Liver (tissue), 9 donors: ENCODE data around the gene APBA2. TPM values are rescaled to one million over a fixed set of nuclear protein-coding genes. Genes with fewer than 3 reads are reported as not detected.

Experiments used
- DNase-seq: peaks from one replicate; pipeline ENCODE4 v3.0.0-alpha.2; 2017; ENCODE audit warnings: low spot score
- H3K27ac ChIP-seq, 2 donors: one replicate each; pipeline ENCODE4 v1.7.0; 2013; ENCODE audit warnings: inconsistent platforms in 2 of 2, low read length in 2 of 2, control low read depth in 1 of 2, low read depth in 1 of 2, mild to moderate bottlenecking in 1 of 2
- H3K27me3 ChIP-seq, 4 donors: one replicate each; pipeline versions ENCODE4 v1.6.1 to v1.7.0; 2013; ENCODE audit warnings: low read length in 3 of 4, inconsistent platforms in 1 of 4, mild to moderate bottlenecking in 1 of 4, moderate library complexity in 1 of 4; ENCODE audit not compliant: control insufficient read depth in 4 of 4, insufficient read depth in 4 of 4
- H3K36me3 ChIP-seq, 4 donors: one replicate each; pipeline versions ENCODE4 v1.6.1 to v1.7.0; 2013; ENCODE audit warnings: low read length in 3 of 4, mild to moderate bottlenecking in 3 of 4, low read depth in 1 of 4, moderate library complexity in 1 of 4; ENCODE audit not compliant: control insufficient read depth in 4 of 4, insufficient read depth in 3 of 4
- H3K4me1 ChIP-seq, 4 donors: one replicate each; pipeline versions ENCODE4 v1.6.1 to v1.7.0; 2013; ENCODE audit warnings: low read length in 3 of 4, mild to moderate bottlenecking in 3 of 4, moderate library complexity in 1 of 4; ENCODE audit not compliant: control insufficient read depth in 4 of 4, insufficient read depth in 4 of 4
- H3K4me3 ChIP-seq, 3 donors: one replicate each; pipeline versions ENCODE4 v1.6.1 to v1.7.0; 2013; ENCODE audit warnings: low read length in 3 of 3, control low read depth in 1 of 3, low read depth in 1 of 3, mild to moderate bottlenecking in 1 of 3
- H3K9ac ChIP-seq, 2 donors: one replicate each; pipeline ENCODE4 v1.7.0; 2013; ENCODE audit warnings: low read length in 2 of 2, mild to moderate bottlenecking in 2 of 2, moderate library complexity in 2 of 2, control low read depth in 1 of 2, low read depth in 1 of 2
- H3K9me3 ChIP-seq, 4 donors: one replicate each; pipeline versions ENCODE4 v1.6.1 to v1.7.0; 2013; ENCODE audit warnings: low read length in 3 of 4; ENCODE audit not compliant: control insufficient read depth in 4 of 4
- FOXA2 ChIP-seq: IDR thresholded peaks from 2 replicates; pipeline ENCODE4 v1.6.1; 2016; ENCODE audit warnings: antibody characterized with exemption
- GABPA ChIP-seq, 2 donors: IDR thresholded peaks in 1 of 2; conservative IDR thresholded peaks in 1 of 2; 2 replicates each; pipeline ENCODE4 v1.6.1; 2016; ENCODE audit warnings: antibody characterized with exemption in 2 of 2, mild to moderate bottlenecking in 1 of 2, moderate library complexity in 1 of 2
- HNF4A ChIP-seq, 2 donors: conservative IDR thresholded peaks; 2 replicates each; pipeline ENCODE4 v1.6.1; 2016; ENCODE audit warnings: antibody characterized with exemption in 2 of 2, mild to moderate bottlenecking in 2 of 2
- HNF4G ChIP-seq: IDR thresholded peaks from 2 replicates; pipeline ENCODE4 v1.6.1; 2016; ENCODE audit warnings: antibody characterized with exemption
- JUND ChIP-seq, 2 donors: IDR thresholded peaks; 2 replicates each; pipeline ENCODE4 v1.6.1; 2016; ENCODE audit warnings: antibody characterized with exemption in 2 of 2
- NR2F2 ChIP-seq: IDR thresholded peaks from 2 replicates; pipeline ENCODE4 v1.6.1; 2016; ENCODE audit warnings: antibody characterized with exemption
- RAD21 ChIP-seq, 2 donors: IDR thresholded peaks; 2 replicates each; pipeline ENCODE4 v1.6.1; 2016; ENCODE audit warnings: antibody characterized with exemption in 2 of 2, mild to moderate bottlenecking in 2 of 2
- RXRA ChIP-seq, 2 donors: IDR thresholded peaks; 2 replicates each; pipeline ENCODE4 v1.6.1; 2017 to 2018; ENCODE audit warnings: antibody characterized with exemption in 2 of 2, mild to moderate bottlenecking in 1 of 2
- SP1 ChIP-seq: IDR thresholded peaks from 2 replicates; pipeline ENCODE4 v1.6.1; 2018; ENCODE audit warnings: antibody characterized with exemption, mild to moderate bottlenecking
- TAF1 ChIP-seq: conservative IDR thresholded peaks from 2 replicates; pipeline ENCODE4 v1.6.1; 2016; ENCODE audit warnings: antibody characterized with exemption, mild to moderate bottlenecking
- YY1 ChIP-seq: IDR thresholded peaks from 2 replicates; pipeline ENCODE4 v1.6.1; 2016; ENCODE audit warnings: antibody characterized with exemption, mild to moderate bottlenecking
- WGBS: extraction: QIAGEN DNeasy Blood & Tissue Kit; methylation state at CpG from one replicate; pipeline ENCODE4 v1.1.7; 2013; 5-methylcytosine and 5-hydroxymethylcytosine counted together
- polyA plus RNA-seq, 2 donors: library from polyadenylated mRNA; stranded (reverse) in 1 of 2; unstranded in 1 of 2; fragments of 200-250 nt in 1 of 2; fragments of >200 nt in 1 of 2; fragmentation: Nextera tagmentation in 1 of 2; extraction: Ambion mirVana in 1 of 2; gene quantifications; one replicate each; pipeline versions ENCODE4 v1.2.1 to v1.2.3, GENCODE V29; 2013 to 2015
- total RNA-seq, 2 donors: library from RNA; depleted of rRNA; stranded (reverse); fragments of >200 nt; gene quantifications; one replicate each; pipeline ENCODE4 v1.2.3, GENCODE V29; 2014
- TF ChIP-seq, protein P1 (sequence below): IDR thresholded peaks from 2 replicates; pipeline ENCODE4 v1.6.1; 2016; ENCODE audit warnings: antibody characterized with exemption
- TF ChIP-seq, protein P2 (sequence below): IDR thresholded peaks from 2 replicates; pipeline ENCODE4 v1.6.1; 2016; ENCODE audit warnings: antibody characterized with exemption, mild to moderate bottlenecking
- donor health status: healthy.
- donor health status: healthy.
- donor health status: healthy.
- donor health status: healthy.
- donor health status: healthy.

APBA2 gene
- total and polyA plus RNA-seq, 4 donors: 0.38 to 2.9 (median 1.7) TPM

- no peaks in the 10 kb centered on the region for H3K36me3 ChIP-seq
- DNase-seq: no peak
- 90% methylated on average over 8 of the region's 8 CpGs for WGBS
These were observed 167.2 kb downstream of the APBA2 start for GRCh38 chr15:29053006-29053405.

GRCh38 chr15:29053661-29054131 is 167.9 kb downstream of the APBA2 start:
- Histone ChIP-seq H3K27me3 (no peaks in the 10 kb centered on the region), H3K9me3 (peaks cover 0 to 6% (median 0%) of the 10 kb centered on the region in 4 donors), H3K27ac (no peak overlapping the region), H3K4me3 (no peak overlapping the region), H3K9ac (no peak overlapping the region), H3K4me1 (no peaks in the 10 kb centered on the region), H3K36me3 (no peaks in the 10 kb centered on the region)
- TF ChIP-seq JUND (IDR thresholded peaks at IDR 0.05): no peak
- TF ChIP-seq NR2F2: no peak
- TF ChIP-seq SP1: no peak
- TF ChIP-seq GABPA (IDR thresholded peaks at IDR 0.05 in 1 of 2, conservative IDR thresholded peaks at IDR 0.05 in 1 of 2): no peak
- TF ChIP-seq, protein P1, sequence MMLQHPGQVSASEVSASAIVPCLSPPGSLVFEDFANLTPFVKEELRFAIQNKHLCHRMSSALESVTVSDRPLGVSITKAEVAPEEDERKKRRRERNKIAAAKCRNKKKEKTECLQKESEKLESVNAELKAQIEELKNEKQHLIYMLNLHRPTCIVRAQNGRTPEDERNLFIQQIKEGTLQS: no peak
- WGBS: 96% methylated on average over 18 of the region's 18 CpGs
- DNase-seq: no peak

More at GRCh38 chr15:29053006-29053405, 167.2 kb downstream of the APBA2 start:
- no peak overlapping the region for H3K27ac ChIP-seq
- H3K9me3 ChIP-seq: peaks cover 0 to 6% (median 0%) of the 10 kb centered on the region in 4 donors
- H3K4me1 ChIP-seq: no peaks in the 10 kb centered on the region
- H3K27me3 ChIP-seq: no peaks in the 10 kb centered on the region
- no peak overlapping the region for H3K9ac ChIP-seq
- H3K4me3 ChIP-seq: no peak overlapping the region
- no peak for TF ChIP-seq FOXA2
- TF ChIP-seq NR2F2: no peak
- TF ChIP-seq, protein P1: no peak
- TF ChIP-seq SP1: no peak

- H3K27me3 ChIP-seq: no peaks in the 10 kb centered on the region
- H3K9ac ChIP-seq: no peak overlapping the region
- no peak overlapping the region for H3K27ac ChIP-seq
- no peaks in the 10 kb centered on the region for H3K4me1 ChIP-seq
- no peak for TF ChIP-seq YY1
- no peak for TF ChIP-seq RAD21 (IDR thresholded peaks at IDR 0.05)
- no peak for TF ChIP-seq HNF4A (conservative IDR thresholded peaks at IDR 0.05)
- no peak for TF ChIP-seq HNF4G
- TF ChIP-seq, protein P1: no peak
- TF ChIP-seq JUND (IDR thresholded peaks at IDR 0.05): no peak
- no peak for TF ChIP-seq RXRA (IDR thresholded peaks at IDR 0.05)
- TF ChIP-seq TAF1: no peak
- TF ChIP-seq, protein P2, sequence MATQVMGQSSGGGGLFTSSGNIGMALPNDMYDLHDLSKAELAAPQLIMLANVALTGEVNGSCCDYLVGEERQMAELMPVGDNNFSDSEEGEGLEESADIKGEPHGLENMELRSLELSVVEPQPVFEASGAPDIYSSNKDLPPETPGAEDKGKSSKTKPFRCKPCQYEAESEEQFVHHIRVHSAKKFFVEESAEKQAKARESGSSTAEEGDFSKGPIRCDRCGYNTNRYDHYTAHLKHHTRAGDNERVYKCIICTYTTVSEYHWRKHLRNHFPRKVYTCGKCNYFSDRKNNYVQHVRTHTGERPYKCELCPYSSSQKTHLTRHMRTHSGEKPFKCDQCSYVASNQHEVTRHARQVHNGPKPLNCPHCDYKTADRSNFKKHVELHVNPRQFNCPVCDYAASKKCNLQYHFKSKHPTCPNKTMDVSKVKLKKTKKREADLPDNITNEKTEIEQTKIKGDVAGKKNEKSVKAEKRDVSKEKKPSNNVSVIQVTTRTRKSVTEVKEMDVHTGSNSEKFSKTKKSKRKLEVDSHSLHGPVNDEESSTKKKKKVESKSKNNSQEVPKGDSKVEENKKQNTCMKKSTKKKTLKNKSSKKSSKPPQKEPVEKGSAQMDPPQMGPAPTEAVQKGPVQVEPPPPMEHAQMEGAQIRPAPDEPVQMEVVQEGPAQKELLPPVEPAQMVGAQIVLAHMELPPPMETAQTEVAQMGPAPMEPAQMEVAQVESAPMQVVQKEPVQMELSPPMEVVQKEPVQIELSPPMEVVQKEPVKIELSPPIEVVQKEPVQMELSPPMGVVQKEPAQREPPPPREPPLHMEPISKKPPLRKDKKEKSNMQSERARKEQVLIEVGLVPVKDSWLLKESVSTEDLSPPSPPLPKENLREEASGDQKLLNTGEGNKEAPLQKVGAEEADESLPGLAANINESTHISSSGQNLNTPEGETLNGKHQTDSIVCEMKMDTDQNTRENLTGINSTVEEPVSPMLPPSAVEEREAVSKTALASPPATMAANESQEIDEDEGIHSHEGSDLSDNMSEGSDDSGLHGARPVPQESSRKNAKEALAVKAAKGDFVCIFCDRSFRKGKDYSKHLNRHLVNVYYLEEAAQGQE: no peak
- 94% methylated on average over 34 of the region's 34 CpGs for WGBS
- no peak for DNase-seq
- H3K36me3 ChIP-seq: no peaks in the 10 kb centered on the region
- H3K9me3 ChIP-seq: peaks cover 0 to 6% (median 0%) of the 10 kb centered on the region in 4 donors
- H3K4me3 ChIP-seq: no peak overlapping the region
These were observed 168.6 kb downstream of the APBA2 start for GRCh38 chr15:29054171-29055045.
